NCI-H1048 (cell line): ENCODE data around the gene DDX51.
"Not testable (repeated sequence)": the region's sequence is repeated elsewhere in the genome, so short reads cannot be mapped to it uniquely, and the experiment has no call there.

Experiments
- DNase-seq: peaks from one replicate; lab custom pipeline; 2025; lab: John Stamatoyannopoulos, UW

The DDX51 gene

DNA sequence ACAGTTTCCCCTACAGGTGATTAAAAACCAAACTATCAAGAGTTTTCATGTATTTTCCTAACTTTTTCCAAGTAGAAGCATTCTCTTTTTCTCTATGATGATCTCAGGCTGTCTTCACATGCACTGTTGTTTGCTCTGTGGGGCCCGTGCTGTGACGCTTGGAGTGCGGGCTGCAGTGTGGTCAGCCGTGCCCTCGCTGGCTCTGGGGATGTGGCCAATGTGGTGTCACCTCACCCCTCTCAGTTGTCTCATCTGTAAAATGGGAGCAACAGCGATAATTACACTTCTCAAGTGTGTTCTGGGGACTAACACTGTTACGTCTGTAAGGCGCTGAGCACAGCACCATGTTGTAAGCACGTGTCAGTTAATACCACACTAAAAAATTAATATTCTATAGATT is 28.6 kb downstream of the DDX51 start:
- no peak for DNase-seq

DNA sequence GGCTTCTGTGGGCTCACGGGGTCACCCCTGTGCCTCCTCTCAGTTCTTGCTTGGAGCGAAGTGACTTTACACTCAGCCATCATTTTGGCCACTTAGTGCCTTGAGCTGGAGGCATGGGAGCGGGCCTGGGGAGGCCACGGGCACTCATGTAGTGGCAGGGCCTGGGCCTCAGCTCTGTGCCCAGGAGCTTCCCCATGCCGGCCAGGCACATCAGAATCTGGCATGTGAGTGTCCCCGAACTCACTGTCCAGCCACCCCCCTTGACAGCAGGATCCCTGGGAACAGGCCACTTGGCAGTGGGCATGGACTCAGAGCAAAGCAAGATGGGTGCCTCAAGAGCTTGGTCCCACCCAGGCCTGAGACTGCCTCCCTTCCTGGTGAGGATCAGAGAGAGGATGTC is 29.5 kb downstream of the DDX51 start:
- DNase-seq = no peak

DNA sequence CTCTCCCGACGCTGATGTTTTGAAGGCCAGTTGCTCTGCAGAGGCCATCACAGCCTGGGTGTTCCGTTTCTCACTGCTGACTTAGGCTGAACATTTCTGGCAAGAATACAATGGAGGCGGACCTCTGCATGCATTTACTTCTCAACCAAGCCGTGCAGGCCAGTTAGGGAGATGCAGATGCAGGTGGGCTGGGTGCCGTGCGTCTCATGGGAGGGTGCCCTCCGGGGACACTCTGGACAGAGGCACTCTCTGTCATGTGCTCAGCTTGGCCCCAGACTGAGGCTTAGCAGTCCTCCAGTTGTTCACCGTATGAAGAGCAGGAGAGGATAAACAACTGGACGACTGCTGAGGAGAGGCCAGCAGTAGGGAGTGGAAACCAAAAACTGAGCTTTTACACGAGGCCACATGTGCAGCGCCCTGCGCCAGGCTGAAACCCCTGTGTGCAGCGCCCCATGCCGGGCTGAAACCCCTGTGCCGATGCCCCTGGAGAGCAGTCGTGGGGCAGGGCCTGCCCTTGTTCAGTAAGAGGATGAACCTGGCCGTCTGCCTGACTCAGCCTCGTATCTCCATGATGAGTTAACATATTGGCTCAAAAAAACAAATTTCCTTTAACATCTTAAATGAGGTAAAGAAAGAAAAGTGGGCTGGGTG is 32.3 kb downstream of the DDX51 start:
- DNase-seq = no peak

DNA sequence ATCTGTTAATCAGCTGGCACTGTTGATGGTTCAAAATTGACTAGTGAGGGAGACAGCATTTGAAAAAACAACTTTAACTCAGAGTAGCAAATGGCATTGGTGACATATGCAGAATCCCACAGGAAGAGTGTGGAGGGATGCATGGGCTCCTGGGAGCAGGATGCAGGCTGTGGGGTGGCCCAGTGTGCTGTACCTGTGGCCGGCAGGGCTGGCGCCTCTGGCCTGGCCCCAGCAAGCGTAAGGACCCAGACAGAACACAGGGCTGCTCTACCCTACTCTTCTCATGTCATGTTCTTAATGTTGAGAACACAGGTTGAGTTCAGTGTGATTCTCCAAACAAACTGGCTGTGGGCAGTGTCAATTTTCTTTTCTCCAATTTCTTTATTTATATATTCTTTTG is 33.4 kb downstream of the DDX51 start:
- no peak for DNase-seq

DNA sequence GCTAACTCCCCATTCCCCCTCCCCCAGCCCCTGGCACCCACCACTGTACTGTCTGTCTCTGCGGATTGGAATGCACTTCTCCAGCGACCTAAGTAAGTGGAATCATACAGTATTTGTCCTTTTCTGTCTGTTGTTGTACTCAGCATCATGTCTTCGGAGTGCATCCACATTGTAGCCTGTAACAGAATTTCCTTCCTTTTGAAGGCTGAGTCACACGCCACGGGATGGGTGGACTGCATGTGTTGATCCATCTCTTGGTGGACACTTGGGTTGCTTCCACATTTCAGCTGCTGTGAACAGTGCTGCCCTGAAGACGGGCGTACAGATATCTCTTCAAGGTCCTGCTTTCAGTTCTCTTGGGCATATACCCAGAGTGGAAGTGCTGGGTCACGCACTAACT is 34.4 kb downstream of the DDX51 start:
- no peak for DNase-seq

DNA sequence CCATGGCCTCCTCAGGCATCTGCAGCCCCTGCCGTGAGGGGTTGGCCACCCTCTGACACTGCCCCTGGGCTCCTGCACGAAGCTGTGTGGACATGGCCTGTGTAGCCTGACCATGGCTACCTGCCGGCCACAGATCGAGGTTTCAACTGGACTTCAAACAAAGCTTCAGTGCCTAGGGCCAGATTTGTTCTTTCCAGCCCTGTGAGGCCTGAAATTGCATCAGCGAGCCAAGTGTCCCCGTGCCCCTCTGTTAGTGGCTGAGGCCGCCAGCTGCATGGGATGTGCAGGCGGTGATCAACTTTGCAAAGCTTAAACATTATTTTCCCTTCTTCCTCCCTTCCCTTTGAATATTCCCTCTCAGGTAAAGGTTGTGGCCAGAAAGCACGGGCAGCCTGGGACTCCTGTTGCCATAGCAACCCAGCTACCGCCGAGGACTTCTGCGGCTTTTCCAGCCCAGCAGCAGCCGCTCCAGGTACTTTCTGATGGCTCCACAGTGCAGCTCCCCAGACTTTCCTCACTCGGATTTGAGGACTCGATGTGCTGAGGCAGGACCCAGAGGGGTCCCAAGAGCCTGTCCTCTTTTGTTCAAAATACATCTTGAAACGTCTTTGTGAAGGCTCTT is 35.8 kb downstream of the DDX51 start:
- no peak for DNase-seq

DNA sequence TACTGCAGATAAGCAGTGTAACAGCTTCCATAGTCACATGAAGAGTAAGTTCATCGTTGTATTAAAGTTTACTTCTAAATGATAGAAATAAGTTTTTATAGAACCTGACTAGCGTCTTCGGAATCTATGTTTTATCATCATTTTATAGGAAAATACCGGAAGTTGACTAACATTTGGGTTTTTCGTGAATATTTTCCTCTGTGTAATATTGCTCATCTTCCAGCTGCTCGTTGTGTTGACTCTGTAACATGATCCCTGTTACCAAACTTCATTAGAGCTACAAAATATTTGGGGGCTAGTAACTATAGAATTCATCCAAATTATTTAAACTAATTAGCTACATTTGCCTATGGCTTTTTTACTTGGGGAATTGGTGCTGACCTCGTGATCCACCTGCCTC is 37.2 kb downstream of the DDX51 start:
- no peak for DNase-seq

DNA sequence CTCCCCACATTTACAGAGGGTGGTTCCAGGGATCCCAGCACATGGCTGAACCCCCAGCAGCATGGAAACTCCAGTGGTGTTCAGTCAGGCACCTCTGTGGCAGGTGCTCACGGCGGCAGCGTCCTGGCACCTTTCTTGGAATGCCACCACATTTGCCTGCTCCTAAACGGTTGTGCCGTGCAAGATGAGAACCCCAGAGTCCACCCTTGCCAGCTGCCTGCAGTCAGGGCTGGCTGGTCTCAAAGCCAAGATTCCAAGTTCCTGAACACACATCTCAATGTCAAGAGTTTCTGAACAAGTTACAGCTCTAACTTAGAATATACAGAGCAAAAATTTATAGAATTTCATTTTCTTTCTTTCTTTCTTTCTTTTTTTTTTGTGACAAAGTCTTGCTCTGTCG is 38.7 kb downstream of the DDX51 start:
- DNase-seq = no peak

DNA sequence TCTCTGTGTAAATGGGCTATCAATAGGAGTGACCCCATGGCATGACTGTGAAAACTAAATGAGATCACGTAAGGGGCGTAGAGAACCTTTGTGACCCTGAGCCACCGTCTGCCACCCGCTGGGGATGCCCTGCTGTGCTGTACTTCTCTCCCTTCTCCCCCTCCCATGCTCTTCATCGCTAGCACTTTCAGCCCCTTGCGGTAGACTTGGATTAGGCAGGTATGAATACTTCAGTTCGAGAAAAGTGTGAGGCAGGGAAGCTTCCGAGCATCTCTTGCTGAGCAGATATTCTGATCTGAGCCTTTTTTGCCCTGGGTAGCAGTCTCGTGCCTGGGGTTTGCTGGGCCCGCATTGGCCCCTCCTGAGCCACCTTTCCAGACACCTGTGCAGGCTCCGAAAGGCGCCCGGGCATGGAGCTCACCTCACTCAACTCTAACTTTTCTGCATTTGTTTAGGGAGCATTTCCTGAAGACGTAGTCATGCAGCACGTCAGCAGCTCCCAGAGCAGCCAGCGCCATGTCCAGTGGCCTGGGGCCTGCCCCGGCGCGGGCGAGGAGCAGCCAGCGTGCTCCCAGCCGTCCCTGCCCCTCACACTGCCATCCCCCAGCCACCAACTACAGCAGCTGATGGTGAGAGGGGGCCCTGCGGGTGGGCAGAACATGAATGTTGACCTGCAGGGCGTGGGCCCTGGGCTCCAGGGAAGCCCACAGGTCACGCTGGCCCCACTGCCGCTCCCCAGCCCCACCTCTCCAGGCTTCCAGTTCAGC is 40.4 kb downstream of the DDX51 start:
- DNase-seq = no peak

DNA sequence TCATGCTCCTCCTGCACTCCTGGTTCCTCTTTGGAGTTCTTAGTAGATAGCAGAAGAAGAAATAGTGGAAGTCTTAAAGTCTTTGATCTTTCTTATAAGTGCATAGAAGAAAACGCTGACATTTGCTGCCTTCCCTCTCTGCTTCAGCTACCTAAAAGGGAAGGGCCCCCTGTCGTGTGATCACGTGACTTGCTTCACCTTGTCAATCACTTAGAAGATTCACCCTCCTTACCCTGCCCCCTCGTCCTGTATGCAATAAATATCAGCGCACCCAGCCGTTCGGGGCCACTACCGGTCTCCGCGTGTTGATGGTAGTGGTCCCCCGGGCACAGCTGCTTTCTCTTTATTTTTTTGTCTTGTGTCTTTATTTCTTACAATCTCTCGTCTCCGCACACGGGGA is 41.0 kb downstream of the DDX51 start:
- not testable (repeated sequence) for DNase-seq

DNA sequence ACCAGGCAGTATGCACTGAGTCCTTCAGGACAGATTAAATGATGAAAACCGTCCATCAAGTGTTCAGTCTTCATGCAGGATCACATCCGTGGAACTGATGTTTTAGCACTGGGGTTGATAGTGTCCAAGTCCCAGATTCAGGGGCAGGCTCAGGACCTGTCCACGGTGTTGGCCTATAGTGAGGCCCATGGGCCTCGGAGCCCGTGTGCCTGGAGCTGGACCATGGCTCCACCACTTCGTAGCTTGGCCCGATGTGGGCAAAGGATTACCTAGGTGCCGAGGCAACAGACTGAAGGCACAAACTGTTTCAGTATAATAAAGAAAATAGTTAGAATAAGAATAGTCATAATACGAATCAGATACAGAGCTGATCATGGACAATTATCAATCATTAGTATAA is 41.8 kb downstream of the DDX51 start:
- no peak for DNase-seq

DNA sequence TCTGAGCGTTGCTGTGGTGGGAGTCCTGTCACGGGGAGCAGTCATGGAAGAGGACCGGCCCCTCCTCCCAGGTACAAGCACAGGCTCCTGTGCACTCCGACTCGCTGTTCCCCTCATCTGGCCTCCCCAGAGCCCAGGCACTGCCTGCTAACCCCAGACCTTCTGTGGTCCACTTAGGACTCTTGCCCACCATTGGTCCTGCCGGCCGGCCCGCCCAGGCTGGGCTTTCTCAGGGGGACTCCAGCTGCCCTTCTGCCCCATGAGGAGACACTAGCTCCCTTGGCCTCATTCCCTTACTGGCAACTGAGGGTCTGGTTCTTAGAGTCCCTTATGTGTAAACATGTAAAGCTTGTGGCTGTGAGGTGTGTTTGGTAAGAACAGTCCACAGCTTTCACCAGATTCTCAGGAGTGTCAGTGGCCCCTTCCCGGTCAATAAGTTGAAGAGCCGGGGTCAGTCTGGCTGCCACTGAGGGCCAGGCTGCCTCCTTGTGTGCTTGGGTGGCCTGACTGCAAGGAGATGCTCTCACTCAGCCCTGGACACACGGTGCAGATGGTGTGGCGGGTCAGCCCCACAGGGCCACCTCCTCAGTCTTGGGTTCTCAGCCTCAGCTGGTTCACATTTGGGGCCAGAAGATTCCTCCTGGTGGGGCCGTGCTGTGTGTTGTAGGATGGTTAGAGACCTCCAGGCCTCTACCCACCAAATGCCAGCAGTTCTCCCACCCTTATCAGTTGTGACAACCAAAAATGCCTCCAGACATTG is 43.6 kb downstream of the DDX51 start:
- DNase-seq = no peak

DNA sequence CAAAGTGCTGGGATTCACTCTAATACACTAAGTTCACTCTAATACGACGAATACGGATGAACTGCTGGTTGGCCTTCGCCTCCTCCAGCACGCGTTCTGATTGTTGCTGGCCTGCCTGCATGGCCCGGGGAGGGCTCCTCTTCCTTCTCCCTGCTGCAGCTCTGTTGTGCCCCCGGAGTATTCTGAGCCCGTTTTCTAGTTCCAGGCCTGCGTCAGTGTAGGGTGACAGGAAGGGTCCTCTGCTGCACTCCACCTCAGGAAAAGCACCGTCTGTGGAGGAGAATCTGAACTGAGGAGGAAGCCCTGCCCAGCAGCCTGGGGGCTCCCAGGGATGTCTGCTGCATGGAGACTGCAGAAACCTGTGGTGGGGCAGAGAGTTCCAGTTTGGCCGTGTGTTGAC is 44.4 kb downstream of the DDX51 start:
- no peak for DNase-seq

DNA sequence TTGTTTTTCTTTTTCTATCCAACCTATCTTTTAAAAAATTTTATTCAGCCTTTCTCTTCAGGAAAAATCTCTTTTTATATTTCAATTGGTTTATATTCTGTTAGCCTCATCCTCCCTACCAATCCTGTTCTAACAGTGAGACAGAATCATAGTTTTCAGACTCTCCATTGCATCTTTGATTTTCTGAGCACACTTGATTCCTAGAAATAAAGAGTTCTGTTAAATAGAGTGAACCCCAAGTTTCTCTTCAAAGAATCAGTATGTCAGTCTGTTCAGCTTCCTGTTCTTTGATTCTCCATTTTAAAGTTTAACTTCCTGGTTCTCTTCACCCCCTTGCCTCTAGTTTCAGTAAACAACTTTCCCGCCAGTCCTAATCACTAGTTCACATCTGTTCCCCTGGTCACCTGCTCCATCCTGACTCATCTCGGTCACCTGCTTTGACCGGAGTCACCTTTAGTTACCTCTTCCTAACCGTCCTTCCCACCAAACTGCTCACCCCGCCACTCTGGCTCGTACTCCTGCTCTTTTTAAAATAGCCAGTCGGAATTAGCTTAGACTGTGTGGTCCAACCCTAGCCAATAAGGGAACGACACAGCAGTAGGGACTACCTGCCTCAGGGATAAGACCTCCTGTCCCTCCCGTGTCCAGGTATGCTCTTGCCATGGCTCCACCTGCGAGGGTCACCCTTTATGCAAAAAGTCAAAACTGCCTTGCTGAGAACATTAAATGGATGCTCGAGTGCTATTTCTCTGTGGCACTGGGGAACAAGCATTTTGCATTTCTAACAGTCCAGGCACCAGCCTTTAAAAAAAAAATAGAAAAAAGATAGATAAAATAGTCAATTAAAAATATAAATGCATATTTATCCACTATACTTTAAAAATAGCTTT is 48.4 kb downstream of the DDX51 start:
- DNase-seq = no peak

DNA sequence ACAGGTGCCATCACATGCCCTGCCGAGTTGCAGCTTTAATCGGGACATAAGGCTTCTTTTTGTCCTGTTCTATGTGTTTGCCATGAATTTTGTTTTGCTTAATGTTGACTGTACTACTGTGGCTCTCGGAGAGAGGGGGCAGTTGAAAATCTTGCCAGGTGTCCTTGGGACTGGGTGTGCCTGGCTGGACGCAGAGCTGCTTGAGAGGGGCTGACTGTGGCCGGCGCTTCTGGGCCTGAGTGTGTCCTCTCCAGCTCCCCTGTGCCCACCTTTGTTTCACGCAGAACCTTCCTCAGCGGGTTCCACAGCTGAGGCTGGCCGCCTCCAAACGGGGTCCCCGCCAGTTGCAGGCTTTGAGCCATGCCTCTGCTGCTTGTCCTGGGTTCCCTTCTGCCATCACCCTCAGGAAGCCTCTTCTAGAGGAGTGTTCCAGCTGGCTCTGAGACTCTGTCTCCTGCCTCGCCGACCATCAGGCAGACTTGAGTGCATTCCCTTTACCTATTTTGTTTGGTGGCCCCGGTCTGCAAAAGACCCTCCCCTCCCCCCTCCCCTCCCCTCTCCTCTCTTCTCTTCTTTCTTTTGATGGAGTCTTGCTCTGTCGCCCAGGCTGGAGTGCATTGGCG is 49.7 kb downstream of the DDX51 start:
- DNase-seq = no peak

DNA sequence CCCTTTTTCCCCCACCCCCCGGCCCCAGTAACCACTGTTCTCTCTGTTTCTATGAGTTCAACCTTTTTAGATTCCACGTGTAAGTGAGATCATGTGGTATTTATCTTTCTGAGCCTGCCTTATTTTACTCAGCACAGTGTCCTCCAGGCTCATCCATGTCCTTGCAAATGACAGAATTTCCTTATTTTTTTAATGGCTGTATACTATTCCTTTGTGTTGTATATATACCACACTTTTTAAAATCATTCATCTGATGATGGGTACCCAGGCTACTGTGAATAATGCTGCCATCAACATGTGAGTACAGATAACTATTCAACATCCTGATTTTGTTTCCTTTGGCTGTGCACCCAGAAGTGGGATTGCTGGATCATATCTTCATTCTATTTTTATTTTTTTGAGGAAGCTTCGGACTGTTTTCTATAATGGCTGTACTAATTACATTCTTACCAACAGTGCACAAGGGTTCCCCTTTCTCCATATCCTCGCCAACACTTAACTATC is 54.7 kb downstream of the DDX51 start:
- DNase-seq = no peak
